Superior temporal gyrus (tissue), 1 donor: Measurements from ENCODE around the gene PPP1R27.

ENCODE experiments used
- DNase-seq: peaks from one replicate; pipeline ENCODE4 v3.0.0-alpha.2; 2016; ENCODE audit errors: extremely low spot score

PPP1R27 gene

DNA sequence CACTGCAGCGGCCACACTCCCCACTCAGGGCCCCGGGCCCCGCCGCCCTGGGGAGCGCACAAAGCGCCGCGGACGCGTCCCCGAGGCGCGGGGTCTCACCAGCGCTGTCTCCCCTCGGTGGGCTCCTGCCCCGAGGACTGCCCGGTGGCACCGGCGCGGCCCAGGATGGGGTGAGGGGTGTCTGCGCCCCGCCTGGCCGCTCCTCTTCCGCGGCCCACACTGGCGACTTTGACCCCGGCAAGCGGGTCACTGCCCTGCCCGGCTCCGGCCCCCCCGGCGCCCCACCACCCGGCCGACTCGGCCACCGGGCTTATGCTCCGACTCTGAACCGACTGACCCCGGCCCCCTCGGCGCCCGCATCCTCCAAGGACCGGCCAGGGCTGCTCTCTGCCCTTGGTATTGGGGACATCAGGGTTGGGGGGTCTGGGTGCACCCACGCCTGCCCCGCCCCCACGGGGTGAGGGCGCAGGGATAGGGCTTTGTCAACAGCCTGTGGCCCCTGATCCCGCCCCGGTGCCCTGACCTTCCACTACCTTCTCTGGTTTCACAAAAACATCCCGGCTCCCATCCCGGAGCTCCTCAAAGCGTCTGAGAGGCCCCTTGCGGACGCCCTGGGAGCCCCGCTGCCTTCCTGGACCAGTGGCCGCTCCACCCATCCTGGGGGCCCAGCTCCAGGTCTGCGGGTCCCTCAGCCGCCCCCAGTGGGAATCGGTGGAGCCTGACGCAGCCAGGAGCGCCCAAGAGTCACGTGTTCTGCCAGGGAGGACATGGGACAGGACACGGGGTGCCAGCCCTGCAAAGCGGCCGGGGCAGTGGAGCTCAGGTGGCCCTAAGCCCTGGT is 30.1 kb downstream of the PPP1R27 start:
- no peak for DNase-seq

- no peak for DNase-seq
Measured at GRCh38 chr17:81803728-81804558, 30.9 kb downstream of the PPP1R27 start, which contains the start of gene GCGR. Gene GCGR, plus strand, starts transcription at chr17:81804150. Its CDS starts 4,869 bp downstream, at chr17:81809019.

DNA sequence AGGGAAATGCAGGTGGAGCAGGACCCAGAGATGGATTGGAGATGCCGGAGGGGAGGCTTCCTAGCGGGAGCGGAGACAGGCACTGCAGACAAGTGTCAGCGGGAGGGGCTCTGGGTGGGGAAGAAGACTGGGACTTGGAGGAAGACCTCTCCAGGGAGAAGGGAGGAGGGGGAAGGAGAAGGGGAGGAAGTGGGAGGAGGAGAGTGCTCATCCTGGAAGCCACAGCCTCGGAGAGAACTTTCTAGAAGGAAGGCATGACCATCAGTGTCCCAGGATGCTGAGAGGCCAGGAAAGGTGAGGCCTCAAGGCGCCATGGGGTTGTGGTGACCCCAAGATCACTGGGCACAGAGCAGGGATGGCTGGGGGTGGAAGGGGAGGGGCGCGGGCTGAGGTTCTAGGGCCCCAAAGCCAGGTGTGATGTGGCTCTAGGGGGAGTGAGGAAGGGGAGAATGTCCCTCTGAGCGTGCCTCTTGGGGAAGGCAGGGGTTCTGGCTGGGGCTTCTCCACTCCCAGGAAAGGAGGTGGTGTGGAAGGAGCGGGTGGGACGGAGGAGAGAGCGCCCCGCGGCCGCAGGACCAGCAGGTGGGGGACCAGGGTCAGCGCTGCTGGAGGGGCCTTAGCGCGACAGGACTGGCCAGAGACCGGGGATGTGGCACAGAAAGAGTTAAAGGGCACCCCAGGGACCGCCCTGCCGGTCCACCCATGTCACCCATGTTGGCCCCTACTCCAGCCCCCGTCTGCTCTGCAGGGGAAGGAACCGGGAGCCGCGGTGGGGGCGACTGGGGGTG is 31.8 kb downstream of the PPP1R27 start:
- DNase-seq: no peak

DNA sequence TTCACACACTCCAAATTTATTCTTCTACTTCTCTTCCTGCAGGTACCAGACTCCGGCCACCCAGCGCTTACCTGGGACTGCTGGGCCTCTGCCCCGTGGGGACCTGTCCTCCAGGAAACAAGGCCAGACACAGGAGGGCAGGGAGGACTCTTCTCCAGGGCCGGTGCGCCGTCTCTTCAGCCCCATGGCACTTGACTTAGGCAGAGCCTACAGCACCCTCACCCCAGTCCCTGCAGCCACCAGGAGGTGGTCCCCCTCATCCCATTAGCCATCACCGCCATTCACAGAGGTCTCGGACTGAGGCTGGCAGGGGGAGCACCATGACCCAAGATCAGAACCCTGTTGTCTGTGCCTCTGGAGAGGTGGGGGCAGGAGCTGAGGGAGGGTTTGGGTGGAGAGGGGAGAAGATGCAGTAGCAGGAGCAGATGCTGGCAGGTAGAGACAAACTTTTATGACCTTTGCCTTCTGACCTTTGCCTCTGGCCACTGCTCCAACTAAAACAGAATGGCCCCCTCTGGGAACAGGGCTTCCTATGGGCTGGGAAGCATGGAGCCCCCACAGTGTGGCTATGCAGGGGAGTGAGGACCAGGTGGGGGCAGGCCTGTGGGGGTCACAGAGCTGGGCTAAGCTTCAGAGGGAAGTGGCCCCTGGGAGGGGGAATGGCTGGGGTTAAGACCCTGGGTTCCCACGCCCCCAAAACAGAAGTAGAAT is 32.6 kb downstream of the PPP1R27 start:
- DNase-seq: no peak

- no peak for DNase-seq
Measured at GRCh38 chr17:81801327-81801726, 33.5 kb downstream of the PPP1R27 start.

DNA sequence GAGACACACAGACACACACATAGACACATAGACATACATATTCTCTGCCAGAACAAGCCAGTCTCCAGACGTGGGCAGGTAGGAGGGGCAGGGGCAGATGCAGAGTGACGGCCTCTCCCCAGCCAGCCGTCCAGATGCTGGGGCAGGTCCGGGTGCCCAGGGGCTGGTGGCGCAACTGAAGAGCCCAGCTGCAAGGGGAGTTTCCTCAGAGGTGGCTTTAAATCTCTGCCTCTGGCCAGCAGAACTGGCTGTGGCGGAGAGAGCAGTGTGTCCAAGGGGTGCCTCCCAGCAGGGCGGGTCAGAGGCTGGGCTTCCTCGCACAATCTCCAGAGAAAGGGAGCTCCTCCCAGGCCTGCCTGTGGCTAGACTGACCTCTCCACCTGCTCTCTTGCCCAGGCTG is 40.3 kb downstream of the PPP1R27 start:
- DNase-seq: no peak

DNA sequence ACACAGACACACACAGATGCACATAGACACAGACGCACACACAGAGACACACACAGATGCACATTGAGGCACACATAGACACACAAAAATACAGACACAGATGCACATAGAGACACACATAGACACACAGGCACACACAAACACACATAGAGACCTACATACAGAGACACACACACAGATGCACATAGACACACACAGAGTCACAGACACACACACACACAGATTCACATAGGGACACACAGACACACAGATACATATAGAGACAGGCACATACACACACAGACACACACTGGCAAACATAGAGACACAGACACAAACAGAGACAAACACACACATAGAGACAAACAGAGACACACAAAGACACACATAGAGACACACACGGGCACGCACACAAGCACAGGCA is 40.8 kb downstream of the PPP1R27 start:
- no peak for DNase-seq

- DNase-seq: no peak
Measured at GRCh38 chr17:81792675-81793615, 41.9 kb downstream of the PPP1R27 start.
